Measurements from ENCODE around the gene TMEM63C. TPM values are rescaled to one million over a fixed set of nuclear protein-coding genes. Genes with fewer than 3 reads are reported as not detected.

The TMEM63C gene
- total RNA-seq, 1 donor from 2014 or later, result 39.9 TPM

- Mint-ChIP-seq H3K4me3 (ENCODE audit: unreplicated experiment) (no peak overlapping the region), H3K36me3 (ENCODE audit: unreplicated experiment) (peaks cover 6% of the 10 kb centered on the region), H3K27me3 (ENCODE audit: unreplicated experiment) (peaks cover 19% of the 10 kb centered on the region), H3K9me3 (ENCODE audit: unreplicated experiment) (peaks cover 24% of the 10 kb centered on the region), H3K4me1 (ENCODE audit: low read depth, unreplicated experiment) (peaks cover 63% of the 10 kb centered on the region), H3K27ac (ENCODE audit: unreplicated experiment) (no peak overlapping the region)
- TF ChIP-seq, protein P1, sequence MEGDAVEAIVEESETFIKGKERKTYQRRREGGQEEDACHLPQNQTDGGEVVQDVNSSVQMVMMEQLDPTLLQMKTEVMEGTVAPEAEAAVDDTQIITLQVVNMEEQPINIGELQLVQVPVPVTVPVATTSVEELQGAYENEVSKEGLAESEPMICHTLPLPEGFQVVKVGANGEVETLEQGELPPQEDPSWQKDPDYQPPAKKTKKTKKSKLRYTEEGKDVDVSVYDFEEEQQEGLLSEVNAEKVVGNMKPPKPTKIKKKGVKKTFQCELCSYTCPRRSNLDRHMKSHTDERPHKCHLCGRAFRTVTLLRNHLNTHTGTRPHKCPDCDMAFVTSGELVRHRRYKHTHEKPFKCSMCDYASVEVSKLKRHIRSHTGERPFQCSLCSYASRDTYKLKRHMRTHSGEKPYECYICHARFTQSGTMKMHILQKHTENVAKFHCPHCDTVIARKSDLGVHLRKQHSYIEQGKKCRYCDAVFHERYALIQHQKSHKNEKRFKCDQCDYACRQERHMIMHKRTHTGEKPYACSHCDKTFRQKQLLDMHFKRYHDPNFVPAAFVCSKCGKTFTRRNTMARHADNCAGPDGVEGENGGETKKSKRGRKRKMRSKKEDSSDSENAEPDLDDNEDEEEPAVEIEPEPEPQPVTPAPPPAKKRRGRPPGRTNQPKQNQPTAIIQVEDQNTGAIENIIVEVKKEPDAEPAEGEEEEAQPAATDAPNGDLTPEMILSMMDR (IDR thresholded peaks at IDR 0.05; ENCODE audit: partially characterized antibody, unreplicated experiment), result no peak
- DNase-seq, result no peak
These were observed 20.1 kb downstream of the TMEM63C start for GRCh38 chr14:77201696-77202095.

- Mint-ChIP-seq H3K4me1 (ENCODE audit: low read depth, unreplicated experiment) (peaks cover 71% of the 10 kb centered on the region), H3K27me3 (ENCODE audit: unreplicated experiment) (peaks cover 19% of the 10 kb centered on the region), H3K36me3 (ENCODE audit: unreplicated experiment) (peaks cover 6% of the 10 kb centered on the region), H3K9me3 (ENCODE audit: unreplicated experiment) (peaks cover 21% of the 10 kb centered on the region), H3K4me3 (ENCODE audit: unreplicated experiment) (no peak overlapping the region), H3K27ac (ENCODE audit: unreplicated experiment) (peak overlapping the region; percentile 71)
- no peak for DNase-seq
- TF ChIP-seq, protein P1 (IDR thresholded peaks at IDR 0.05; ENCODE audit: partially characterized antibody, unreplicated experiment), result no peak
These were observed 22.2 kb downstream of the TMEM63C start for GRCh38 chr14:77203611-77204458.

GRCh38 chr14:77204459-77204771, 22.8 kb downstream of the TMEM63C start:
- Mint-ChIP-seq H3K36me3 (ENCODE audit: unreplicated experiment) (peaks cover 6% of the 10 kb centered on the region), H3K9me3 (ENCODE audit: unreplicated experiment) (peaks cover 18% of the 10 kb centered on the region), H3K4me3 (ENCODE audit: unreplicated experiment) (no peak overlapping the region), H3K27me3 (ENCODE audit: unreplicated experiment) (peaks cover 21% of the 10 kb centered on the region), H3K4me1 (ENCODE audit: low read depth, unreplicated experiment) (peaks cover 68% of the 10 kb centered on the region), H3K27ac (ENCODE audit: unreplicated experiment) (peak overlapping the region; percentile 9)
- TF ChIP-seq, protein P1 (IDR thresholded peaks at IDR 0.05; ENCODE audit: partially characterized antibody, unreplicated experiment), result no peak
- DNase-seq, result no peak

DNA sequence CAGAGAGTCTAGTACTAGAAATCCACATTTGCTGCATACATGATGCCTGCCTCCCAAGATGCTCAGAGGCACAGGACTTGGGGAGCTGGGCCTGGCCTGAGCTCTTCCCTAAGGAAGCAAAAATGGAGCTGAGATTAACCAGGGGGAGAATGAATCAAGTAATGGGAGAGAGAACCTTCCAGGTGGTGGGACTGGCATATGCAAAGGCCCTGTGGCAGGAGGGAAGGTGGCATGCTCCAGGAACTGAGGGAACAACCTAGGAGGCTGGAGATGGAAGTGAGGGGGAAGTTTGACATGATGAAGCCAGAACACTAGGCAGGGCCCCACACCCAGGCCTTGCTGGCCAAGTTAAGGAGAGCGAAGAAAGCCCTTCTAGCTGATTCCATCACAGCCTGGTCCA, 23.3 kb downstream of the TMEM63C start:
- no peak overlapping the region for H3K27ac Mint-ChIP-seq (ENCODE audit: unreplicated experiment)
- no peak for DNase-seq
- H3K4me1 Mint-ChIP-seq (ENCODE audit: low read depth, unreplicated experiment), result peaks cover 64% of the 10 kb centered on the region
- peaks cover 6% of the 10 kb centered on the region for H3K36me3 Mint-ChIP-seq (ENCODE audit: unreplicated experiment)
- H3K27me3 Mint-ChIP-seq (ENCODE audit: unreplicated experiment), result peaks cover 20% of the 10 kb centered on the region
- no peak overlapping the region for H3K4me3 Mint-ChIP-seq (ENCODE audit: unreplicated experiment)
- TF ChIP-seq, protein P1 (IDR thresholded peaks at IDR 0.05; ENCODE audit: partially characterized antibody, unreplicated experiment), result no peak
- peaks cover 16% of the 10 kb centered on the region for H3K9me3 Mint-ChIP-seq (ENCODE audit: unreplicated experiment)

GRCh38 chr14:77205566-77205965, 24.0 kb downstream of the TMEM63C start:
- no peak for DNase-seq
- H3K27ac Mint-ChIP-seq (ENCODE audit: unreplicated experiment), result no peak overlapping the region
- no peak overlapping the region for H3K4me3 Mint-ChIP-seq (ENCODE audit: unreplicated experiment)
- H3K4me1 Mint-ChIP-seq (ENCODE audit: low read depth, unreplicated experiment), result peaks cover 59% of the 10 kb centered on the region
- peaks cover 6% of the 10 kb centered on the region for H3K36me3 Mint-ChIP-seq (ENCODE audit: unreplicated experiment)
- TF ChIP-seq, protein P1 (IDR thresholded peaks at IDR 0.05; ENCODE audit: partially characterized antibody, unreplicated experiment), result no peak
- H3K9me3 Mint-ChIP-seq (ENCODE audit: unreplicated experiment), result peaks cover 10% of the 10 kb centered on the region
- H3K27me3 Mint-ChIP-seq (ENCODE audit: unreplicated experiment), result peaks cover 15% of the 10 kb centered on the region

All from glutamatergic neuron (in vitro differentiated cells).